HG02970 (cell line): ENCODE results near the gene ACSS3.
"Not testable (repeated sequence)": the region's sequence is repeated elsewhere in the genome, so short reads cannot be mapped to it uniquely, and the experiment has no call there.

Source experiments
- ATAC-seq: cut with Tn5 transposase; IDR thresholded peaks from one replicate; pipeline ENCODE4 v1.9.1; 2021; ENCODE audit warnings: mild to moderate bottlenecking, moderate library complexity, moderate number of reproducible peaks; ENCODE audit not compliant: unreplicated experiment, low FRiP score

The ACSS3 gene

DNA sequence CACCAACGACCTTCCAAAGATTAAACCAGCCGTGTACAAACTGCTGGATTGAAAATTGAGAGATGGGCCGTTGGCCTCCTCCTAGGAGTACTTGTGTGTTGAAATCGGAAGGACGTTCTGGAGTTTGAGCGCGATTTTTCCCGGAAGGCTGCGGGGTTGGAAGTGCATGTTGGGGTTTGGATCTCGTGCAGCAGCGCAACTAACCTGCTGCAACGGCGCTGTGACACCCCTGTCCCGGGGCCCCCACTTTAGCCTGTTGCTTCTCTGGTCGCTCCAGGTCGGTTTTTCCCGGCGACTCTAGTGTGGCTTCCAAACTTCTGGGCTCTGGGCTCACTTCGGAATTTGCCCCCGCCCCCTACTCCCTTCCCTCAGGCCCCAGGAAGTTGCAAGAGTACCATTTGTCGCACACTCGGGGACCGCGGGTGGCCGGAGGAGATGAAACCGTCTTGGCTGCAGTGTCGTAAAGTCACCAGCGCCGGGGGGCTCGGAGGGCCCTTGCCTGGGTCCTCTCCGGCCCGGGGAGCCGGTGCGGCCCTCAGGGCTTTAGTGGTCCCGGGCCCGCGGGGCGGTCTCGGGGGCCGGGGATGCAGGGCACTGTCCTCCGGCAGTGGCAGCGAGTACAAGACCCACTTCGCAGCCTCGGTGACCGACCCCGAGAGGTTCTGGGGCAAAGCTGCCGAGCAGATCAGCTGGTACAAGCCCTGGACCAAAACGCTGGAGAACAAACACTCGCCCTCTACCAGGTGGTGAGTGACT, at the start of gene ACSS3:
Gene ACSS3, plus strand, starts transcription at position 394 of the 756 bp plus-strand sequence. Its CDS starts 42 bp downstream, at position 436.
- no peak for ATAC-seq

- ATAC-seq: no peak
Measured at GRCh38 chr12:81034926-81035325, 43.0 kb upstream of the ACSS3 start.

DNA sequence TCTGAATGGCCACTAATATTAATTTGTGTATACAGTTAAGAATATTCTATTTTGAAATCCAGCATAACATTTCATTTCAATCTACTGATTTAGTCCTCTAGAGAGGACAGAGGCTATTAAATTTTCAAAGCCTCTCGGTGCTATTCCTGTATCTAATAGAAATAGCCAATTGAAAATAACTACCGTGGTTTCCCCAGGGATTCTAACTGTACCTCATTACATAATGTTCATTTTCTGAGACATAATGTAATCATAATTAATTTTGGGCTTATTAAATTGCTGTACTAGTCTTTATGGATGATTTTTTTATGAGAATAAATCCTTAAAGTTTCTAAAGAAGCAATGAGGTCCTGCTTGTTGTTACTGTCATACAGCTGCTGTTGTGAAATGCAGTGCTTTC, 38.6 kb upstream of the ACSS3 start:
- ATAC-seq: no peak

GRCh38 chr12:81043979-81044740, 33.7 kb upstream of the ACSS3 start:
- ATAC-seq: no peak

- ATAC-seq: not testable (repeated sequence)
Measured at GRCh38 chr12:81064971-81065370, 12.9 kb upstream of the ACSS3 start.

DNA sequence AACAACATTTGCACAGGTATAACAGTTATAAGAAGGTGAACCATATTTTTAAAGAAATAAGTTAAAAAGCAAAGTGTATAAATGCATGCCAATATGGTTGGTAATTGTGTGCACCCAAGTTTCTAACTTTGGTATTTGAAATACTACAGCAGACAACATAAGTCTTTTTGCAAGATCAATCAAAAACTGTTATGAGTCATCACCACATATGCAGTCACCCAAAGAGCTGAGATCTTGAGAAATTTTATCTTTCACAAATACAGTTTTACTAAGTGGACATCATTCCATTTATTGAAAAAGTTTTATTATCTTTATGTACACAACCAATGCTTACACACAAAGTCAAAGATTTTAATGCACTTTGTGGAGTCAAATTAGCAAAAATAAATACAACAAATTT, 7.0 kb upstream of the ACSS3 start:
- ATAC-seq: no peak

- no peak for ATAC-seq
Measured at GRCh38 chr12:81075539-81075938, 2.3 kb upstream of the ACSS3 start.

DNA sequence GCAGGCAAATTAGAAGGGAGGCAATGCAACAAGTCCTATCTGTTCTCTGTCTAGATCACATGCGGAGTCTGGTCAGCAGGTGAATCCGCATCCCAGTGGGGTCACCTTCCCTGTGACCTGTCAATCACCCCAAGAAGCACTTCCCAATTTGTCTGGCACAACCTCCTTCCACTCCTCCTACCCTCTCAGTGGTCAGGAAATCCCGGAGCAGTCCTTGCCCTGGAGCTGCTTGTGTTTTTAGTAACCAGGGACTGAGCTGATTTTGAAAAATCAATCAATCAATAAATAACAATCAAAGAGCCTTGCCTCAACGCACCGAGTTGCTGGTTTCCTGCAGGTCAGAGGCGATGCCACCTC, 572 bp upstream of the ACSS3 start:
- no peak for ATAC-seq

DNA sequence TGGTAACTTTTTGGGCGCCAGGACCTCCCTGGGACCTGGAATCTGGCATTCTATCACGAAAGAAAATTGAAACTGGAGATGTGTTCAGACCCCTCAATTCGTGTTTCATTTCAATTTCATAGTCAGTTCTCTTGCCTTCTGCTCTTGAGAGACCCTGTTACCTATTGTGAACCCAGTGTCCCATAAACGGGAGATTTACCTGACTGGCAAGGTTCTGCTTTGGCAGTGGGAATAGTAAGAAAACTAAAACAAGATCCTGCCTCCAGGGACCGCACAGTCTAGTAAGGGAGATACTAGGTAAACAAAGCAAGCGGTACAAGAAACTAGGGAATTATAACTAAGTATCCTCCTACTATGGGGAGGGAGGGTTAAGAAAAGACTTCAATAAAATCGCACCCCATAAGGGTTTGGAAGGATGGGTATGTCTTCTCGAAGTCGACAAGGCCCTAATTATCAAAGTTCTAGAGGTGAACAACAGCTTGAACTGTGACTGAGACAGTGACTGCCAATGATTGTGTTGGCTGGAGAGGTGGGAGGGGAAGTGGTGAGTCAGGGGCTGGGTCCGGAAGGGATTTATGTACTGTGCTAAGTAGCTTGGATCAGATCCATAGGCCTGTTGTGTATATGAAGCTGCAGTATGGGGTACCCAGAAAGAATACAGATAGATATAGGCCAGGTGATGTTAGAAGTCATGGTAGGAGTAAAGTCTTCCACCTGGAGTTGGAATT, 754 bp downstream of the ACSS3 start:
- ATAC-seq: no peak

GRCh38 chr12:81079280-81080076, 1.6 kb downstream of the ACSS3 start:
- ATAC-seq: no peak

- ATAC-seq: no peak
Measured at GRCh38 chr12:81080431-81080983, 2.6 kb downstream of the ACSS3 start.

- ATAC-seq: no peak
Measured at GRCh38 chr12:81081726-81082125, 3.8 kb downstream of the ACSS3 start.

DNA sequence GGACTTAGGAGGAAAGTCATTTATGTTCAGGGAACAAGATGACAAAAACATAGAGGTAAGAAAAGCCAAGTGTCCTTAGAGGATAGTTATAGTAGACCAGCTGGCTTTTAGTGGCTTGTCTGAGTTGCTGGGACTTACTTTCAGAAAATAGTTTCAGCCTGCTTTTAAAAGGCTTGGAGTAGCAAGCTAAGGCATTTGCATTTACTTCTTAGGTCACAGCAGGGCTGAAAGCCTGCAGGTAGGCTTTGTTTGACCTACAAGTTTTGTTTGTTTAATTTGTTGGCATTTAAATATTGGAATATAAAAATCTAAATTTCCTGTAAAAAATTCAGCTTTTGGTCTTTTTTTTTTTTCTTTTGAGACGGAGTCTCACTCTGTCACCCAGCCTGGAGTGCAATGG, 5.1 kb downstream of the ACSS3 start:
- no peak for ATAC-seq

DNA sequence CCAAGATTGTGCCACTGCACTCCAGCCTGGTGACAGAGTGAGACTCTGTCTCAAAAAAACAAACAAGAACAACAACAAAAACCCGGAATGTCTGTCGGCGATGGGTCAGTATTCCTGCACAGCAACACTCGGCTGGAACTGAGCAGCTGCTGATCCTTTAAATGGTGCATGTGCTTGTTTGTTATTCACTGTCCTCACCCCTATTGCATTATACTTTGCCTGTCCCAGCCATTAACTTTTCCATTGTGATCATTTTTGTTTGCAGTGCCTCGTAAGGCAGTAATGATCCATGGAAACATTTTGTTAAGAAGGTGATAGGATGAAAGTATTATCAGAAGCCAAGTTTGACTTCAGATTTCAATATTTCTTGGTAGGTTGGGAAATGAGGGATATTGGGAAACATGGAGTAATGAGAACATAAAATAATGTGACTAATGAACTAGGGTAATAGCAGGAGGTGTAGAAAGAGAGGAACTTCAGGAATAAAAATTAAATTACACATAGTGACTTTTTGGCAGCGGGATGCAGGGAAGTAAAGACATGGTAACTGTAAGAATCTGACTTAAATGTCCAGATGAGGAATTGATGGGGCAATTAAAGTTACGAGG, 6.1 kb downstream of the ACSS3 start:
- ATAC-seq: no peak

DNA sequence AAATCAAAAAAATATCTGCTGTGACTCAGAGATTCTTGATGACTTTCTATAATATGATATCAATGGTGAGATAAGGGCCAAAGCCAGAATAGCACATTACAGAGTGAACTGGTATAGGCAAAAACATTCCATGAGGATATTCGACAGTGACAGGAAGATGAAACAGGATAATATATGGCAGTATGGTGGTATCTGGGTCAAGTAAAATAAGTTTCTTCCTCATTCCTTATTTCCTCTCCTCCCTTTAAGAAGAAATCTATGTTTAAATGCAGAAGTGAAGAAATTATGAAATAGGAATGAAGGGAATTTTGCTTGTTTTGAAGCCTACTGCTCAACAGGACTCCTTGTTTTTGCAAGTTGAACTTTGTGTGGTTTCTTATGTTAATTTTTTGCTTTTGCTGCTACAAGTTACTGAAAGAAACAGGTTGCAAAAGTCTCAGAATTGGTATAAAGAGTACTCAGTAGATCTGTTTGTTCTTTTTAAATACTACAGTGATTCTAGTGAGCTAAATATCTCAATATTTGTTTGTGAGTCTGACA, 7.0 kb downstream of the ACSS3 start:
- no peak for ATAC-seq

GRCh38 chr12:81085832-81086231, 8.0 kb downstream of the ACSS3 start:
- ATAC-seq: no peak

DNA sequence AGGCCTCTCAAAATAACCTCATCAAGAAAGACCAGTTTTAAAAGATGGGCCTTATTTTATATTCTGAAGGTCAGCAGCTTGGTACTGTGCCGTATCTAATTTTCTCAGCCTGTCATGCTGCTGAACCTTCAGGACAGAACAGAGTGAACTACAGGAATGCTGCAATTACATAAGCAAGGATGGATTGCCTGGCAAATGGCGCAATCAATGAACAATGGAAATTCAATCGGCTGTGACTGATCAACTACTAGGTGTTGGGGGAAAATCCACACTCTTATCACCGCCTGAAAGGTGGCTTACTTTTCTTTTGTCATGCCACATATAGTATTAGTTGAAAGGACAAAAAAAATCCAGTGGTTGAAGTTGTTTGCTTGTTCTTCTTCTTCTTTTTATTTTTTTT, 8.5 kb downstream of the ACSS3 start:
- ATAC-seq: no peak

GRCh38 chr12:81088221-81088620, 10.3 kb downstream of the ACSS3 start:
- no peak for ATAC-seq

- no peak for ATAC-seq
Measured at GRCh38 chr12:81089412-81089811, 11.5 kb downstream of the ACSS3 start.

DNA sequence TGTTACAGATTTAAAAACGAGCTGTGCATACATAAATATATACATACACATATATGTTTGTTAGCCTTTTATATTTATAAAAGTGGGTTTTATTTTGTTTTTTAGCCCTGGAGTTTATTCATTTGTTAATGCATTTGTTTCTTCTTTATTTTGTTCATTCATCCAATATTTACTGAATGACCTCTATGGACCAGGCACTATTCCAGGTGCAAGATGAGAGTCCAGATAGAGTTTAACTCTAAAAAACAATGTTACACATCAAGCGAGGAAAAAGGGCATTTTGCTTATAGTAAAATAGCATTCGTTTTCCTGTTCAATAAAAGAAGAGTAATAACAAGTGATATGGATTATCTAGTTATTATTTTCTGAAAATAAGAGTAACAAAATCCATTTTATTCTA, 14.2 kb downstream of the ACSS3 start:
- ATAC-seq: no peak
